ENCODE results near the gene CELF6.
A peak's percentile ranks its signal among the peaks of the same experiment; 100 is the strongest.

GRCh38 chr15:72272997-72273352 is 47.0 kb downstream of the CELF6 start:
- TF ChIP-seq, protein P1, sequence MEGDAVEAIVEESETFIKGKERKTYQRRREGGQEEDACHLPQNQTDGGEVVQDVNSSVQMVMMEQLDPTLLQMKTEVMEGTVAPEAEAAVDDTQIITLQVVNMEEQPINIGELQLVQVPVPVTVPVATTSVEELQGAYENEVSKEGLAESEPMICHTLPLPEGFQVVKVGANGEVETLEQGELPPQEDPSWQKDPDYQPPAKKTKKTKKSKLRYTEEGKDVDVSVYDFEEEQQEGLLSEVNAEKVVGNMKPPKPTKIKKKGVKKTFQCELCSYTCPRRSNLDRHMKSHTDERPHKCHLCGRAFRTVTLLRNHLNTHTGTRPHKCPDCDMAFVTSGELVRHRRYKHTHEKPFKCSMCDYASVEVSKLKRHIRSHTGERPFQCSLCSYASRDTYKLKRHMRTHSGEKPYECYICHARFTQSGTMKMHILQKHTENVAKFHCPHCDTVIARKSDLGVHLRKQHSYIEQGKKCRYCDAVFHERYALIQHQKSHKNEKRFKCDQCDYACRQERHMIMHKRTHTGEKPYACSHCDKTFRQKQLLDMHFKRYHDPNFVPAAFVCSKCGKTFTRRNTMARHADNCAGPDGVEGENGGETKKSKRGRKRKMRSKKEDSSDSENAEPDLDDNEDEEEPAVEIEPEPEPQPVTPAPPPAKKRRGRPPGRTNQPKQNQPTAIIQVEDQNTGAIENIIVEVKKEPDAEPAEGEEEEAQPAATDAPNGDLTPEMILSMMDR (IDR thresholded peaks at IDR 0.05), result peak in 1 of 6 experiments; percentile 0
- TF ChIP-seq POLR2A (IDR thresholded peaks at IDR 0.05), result no peak
